Caco-2 (cell line): ENCODE measurements around the gene PRPH. TPM values are rescaled to one million over a fixed set of nuclear protein-coding genes. Genes with fewer than 3 reads are reported as not detected.

Experiments used
- BruUV-seq: library from RNA; stranded (reverse); fragments of 400-500 nt; replicated peaks from 2 replicates; lab custom pipeline; 2021; lab: Mats Ljungman, UMichigan
- CTCF ChIA-PET: fragments of 300-600 bp; sonication (Branson Sonifier 250); formaldehyde crosslinking; loops from one replicate; lab custom pipeline; 2022; ENCODE audit warnings: antibody characterized with exemption; lab: Charles Lee
- POLR2A ChIA-PET: fragments of 300-600 bp; sonication (Branson Sonifier 250); formaldehyde crosslinking; loops from one replicate; lab custom pipeline; 2022; ENCODE audit warnings: antibody characterized with exemption; lab: Charles Lee
- DNase-seq, 2 experiments: peaks; one replicate each; pipeline versions ENCODE4 v3.0.0 to v3.0.0-alpha.2; 2020 to 2022
- H3K27me3 ChIP-seq: replicated peaks from 2 replicates; pipeline ENCODE4 v1.6.0; 2011; ENCODE audit warnings: low read length; ENCODE audit not compliant: control insufficient read depth, insufficient read depth
- H3K36me3 ChIP-seq: 2 replicates; pipeline ENCODE4 v1.5.1; 2011; ENCODE audit warnings: low read length; ENCODE audit not compliant: control insufficient read depth, insufficient read depth
- H3K4me1 ChIP-seq: fragments of 250-450 bp; sonication (Bioruptor Pico); 2 replicates; pipeline ENCODE4 v1.5.1; 2020; ENCODE audit warnings: mild to moderate bottlenecking
- H3K4me3 ChIP-seq: 2 replicates; pipeline ENCODE4 v1.5.1; 2011; ENCODE audit warnings: low read depth, mild to moderate bottlenecking, control low read depth, low read length
- H3K9me3 ChIP-seq: fragments of 250-450 bp; sonication (Bioruptor Pico); 2 replicates; pipeline ENCODE4 v1.5.1; 2020; ENCODE audit warnings: mild to moderate bottlenecking, moderate library complexity
- H3K27ac Mint-ChIP-seq: one replicate; pipeline ENCODE4 v1.8.0; 2022; ENCODE audit warnings: mixed read lengths; ENCODE audit not compliant: unreplicated experiment
- H3K27me3 Mint-ChIP-seq: one replicate; pipeline ENCODE4 v1.8.0; 2022; ENCODE audit warnings: mixed read lengths; ENCODE audit not compliant: insufficient read depth, unreplicated experiment
- H3K36me3 Mint-ChIP-seq: one replicate; pipeline ENCODE4 v1.8.0; 2022; ENCODE audit warnings: mild to moderate bottlenecking, mixed read lengths; ENCODE audit not compliant: insufficient read depth, unreplicated experiment
- H3K4me1 Mint-ChIP-seq: one replicate; pipeline ENCODE4 v1.8.0; 2022; ENCODE audit warnings: low read depth, mixed read lengths; ENCODE audit not compliant: unreplicated experiment
- H3K4me3 Mint-ChIP-seq: one replicate; pipeline ENCODE4 v1.8.0; 2022; ENCODE audit warnings: mild to moderate bottlenecking, moderate library complexity, mixed read lengths; ENCODE audit not compliant: unreplicated experiment
- H3K9me3 Mint-ChIP-seq: one replicate; pipeline ENCODE4 v1.8.0; 2022; ENCODE audit warnings: mixed read lengths; ENCODE audit not compliant: unreplicated experiment
- intact Hi-C: fragments of 100-400 bp; cut with micrococcal nuclease; formaldehyde crosslinking; loops from one replicate; pipeline ENCODE4 v1.10.0; 2022; ENCODE audit not compliant: unreplicated experiment
- total RNA-seq: library from RNA; stranded (reverse); gene quantifications from 2 replicates; pipeline ENCODE4 v1.2.3, GENCODE V29; 2022
- TF ChIP-seq, protein P1 (sequence below), 2 experiments: fragments of 200-600 bp in 1 of 2; IDR thresholded peaks; 1 replicate in 1 of 2; 2 replicates in 1 of 2; pipeline versions ENCODE4 v1.5.1 to v1.8.0; 2011 to 2022; ENCODE audit warnings: antibody characterized with exemption in 1 of 2, control low read depth in 1 of 2, inconsistent platforms in 1 of 2, low read depth in 1 of 2, low read length in 1 of 2, mild to moderate bottlenecking in 1 of 2, moderate library complexity in 1 of 2; ENCODE audit not compliant: insufficient read depth in 1 of 2, severe bottlenecking in 1 of 2, unreplicated experiment in 1 of 2

PRPH gene
- total RNA-seq, 1 experiment from 2014 or later: 4.9 TPM

DNA sequence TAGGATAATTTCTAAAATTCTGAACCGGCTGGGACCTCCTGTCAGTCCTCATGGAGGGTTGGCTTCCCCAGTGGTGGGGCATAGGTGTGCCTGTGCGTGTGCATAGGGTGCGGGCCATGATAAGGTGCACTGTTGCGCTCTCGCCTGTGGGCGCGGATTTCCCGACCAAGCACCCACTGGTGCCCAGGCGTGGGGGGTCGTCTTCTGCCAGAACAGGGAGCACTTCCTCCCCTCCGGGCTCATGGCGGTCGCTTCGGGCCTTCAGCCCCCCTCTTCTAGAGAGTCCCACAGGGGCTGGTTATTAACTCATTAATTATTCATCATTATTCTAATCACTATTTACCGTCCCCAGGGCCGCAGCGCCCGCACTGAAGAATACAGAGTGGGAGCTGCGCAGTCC lies 39.3 kb downstream of the PRPH start:
- H3K27me3 ChIP-seq: no peaks in the 10 kb centered on the region
- intact Hi-C loops: no loop called here
- H3K4me1 ChIP-seq: peaks cover 27% of the 10 kb centered on the region
- 0 out of 2 replicates have a peak, but pooled peaks cover 1% of the 10 kb centered on the region for H3K36me3 ChIP-seq
- TF ChIP-seq, protein P1, sequence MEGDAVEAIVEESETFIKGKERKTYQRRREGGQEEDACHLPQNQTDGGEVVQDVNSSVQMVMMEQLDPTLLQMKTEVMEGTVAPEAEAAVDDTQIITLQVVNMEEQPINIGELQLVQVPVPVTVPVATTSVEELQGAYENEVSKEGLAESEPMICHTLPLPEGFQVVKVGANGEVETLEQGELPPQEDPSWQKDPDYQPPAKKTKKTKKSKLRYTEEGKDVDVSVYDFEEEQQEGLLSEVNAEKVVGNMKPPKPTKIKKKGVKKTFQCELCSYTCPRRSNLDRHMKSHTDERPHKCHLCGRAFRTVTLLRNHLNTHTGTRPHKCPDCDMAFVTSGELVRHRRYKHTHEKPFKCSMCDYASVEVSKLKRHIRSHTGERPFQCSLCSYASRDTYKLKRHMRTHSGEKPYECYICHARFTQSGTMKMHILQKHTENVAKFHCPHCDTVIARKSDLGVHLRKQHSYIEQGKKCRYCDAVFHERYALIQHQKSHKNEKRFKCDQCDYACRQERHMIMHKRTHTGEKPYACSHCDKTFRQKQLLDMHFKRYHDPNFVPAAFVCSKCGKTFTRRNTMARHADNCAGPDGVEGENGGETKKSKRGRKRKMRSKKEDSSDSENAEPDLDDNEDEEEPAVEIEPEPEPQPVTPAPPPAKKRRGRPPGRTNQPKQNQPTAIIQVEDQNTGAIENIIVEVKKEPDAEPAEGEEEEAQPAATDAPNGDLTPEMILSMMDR (IDR thresholded peaks at IDR 0.05; ENCODE audit: insufficient read depth in 1 of 2, low read depth in 1 of 2, low read length in 1 of 2, severe bottlenecking in 1 of 2, unreplicated experiment in 1 of 2): no peak
- Mint-ChIP-seq H3K27me3 (no peaks in the 10 kb centered on the region), H3K4me1 (peaks cover 32% of the 10 kb centered on the region), H3K9me3 (no peaks in the 10 kb centered on the region), H3K27ac (no peak overlapping the region), H3K36me3 (peaks cover 8% of the 10 kb centered on the region), H3K4me3 (no peak overlapping the region)
- H3K4me3 ChIP-seq: no peak overlapping the region
- CTCF ChIA-PET: interaction anchor here (1.2 to 1.6 kb wide), 3 partner anchors 13 to 37 kb away, joined by 3 to 14 read pairs (median 3); partner anchors contain the start of gene DNAJC22
- no peak for DNase-seq
- POLR2A ChIA-PET: no interaction called here
- no TSS peak for BruUV-seq
- no peaks in the 10 kb centered on the region for H3K9me3 ChIP-seq

GRCh38 chr12:49334681-49335080 lies 39.7 kb downstream of the PRPH start:
- Histone ChIP-seq H3K9me3 (no peaks in the 10 kb centered on the region), H3K27me3 (no peaks in the 10 kb centered on the region), H3K4me1 (peaks cover 27% of the 10 kb centered on the region), H3K4me3 (no peak overlapping the region), H3K36me3 (no peaks in the 10 kb centered on the region)
- intact Hi-C loops: no loop called here
- H3K4me1 Mint-ChIP-seq: peaks cover 32% of the 10 kb centered on the region
- no peaks in the 10 kb centered on the region for H3K27me3 Mint-ChIP-seq
- no peak overlapping the region for H3K27ac Mint-ChIP-seq
- BruUV-seq: no TSS peak
- no peak overlapping the region for H3K4me3 Mint-ChIP-seq
- no peak for DNase-seq
- no peaks in the 10 kb centered on the region for H3K9me3 Mint-ChIP-seq
- peaks cover 8% of the 10 kb centered on the region for H3K36me3 Mint-ChIP-seq
- CTCF ChIA-PET: interaction anchor here (1.2 to 1.6 kb wide), 3 partner anchors 13 to 37 kb away, joined by 3 to 14 read pairs (median 3); partner anchors contain the start of gene DNAJC22
- TF ChIP-seq, protein P1 (IDR thresholded peaks at IDR 0.05; ENCODE audit: insufficient read depth in 1 of 2, low read depth in 1 of 2, low read length in 1 of 2, severe bottlenecking in 1 of 2, unreplicated experiment in 1 of 2): no peak
- POLR2A ChIA-PET: no interaction called here

- DNase-seq: no peak
- ChIA-PET CTCF (interaction anchor here (0.6 to 1.6 kb wide), 4 partner anchors 12 to 38 kb away, joined by 3 to 14 read pairs (median 3); partner anchors contain the start of gene DNAJC22), POLR2A (no interaction called here)
- no TSS peak for BruUV-seq
- H3K4me1 Mint-ChIP-seq: peaks cover 32% of the 10 kb centered on the region
- H3K27me3 Mint-ChIP-seq: no peaks in the 10 kb centered on the region
- Histone ChIP-seq H3K36me3 (no peaks in the 10 kb centered on the region), H3K27me3 (no peaks in the 10 kb centered on the region), H3K4me3 (no peak overlapping the region), H3K9me3 (no peaks in the 10 kb centered on the region), H3K4me1 (peaks cover 27% of the 10 kb centered on the region)
- peaks cover 8% of the 10 kb centered on the region for H3K36me3 Mint-ChIP-seq
- TF ChIP-seq, protein P1 (IDR thresholded peaks at IDR 0.05; ENCODE audit: insufficient read depth in 1 of 2, low read depth in 1 of 2, low read length in 1 of 2, severe bottlenecking in 1 of 2, unreplicated experiment in 1 of 2): no peak
- no peaks in the 10 kb centered on the region for H3K9me3 Mint-ChIP-seq
- intact Hi-C loops: no loop called here
- no peak overlapping the region for H3K4me3 Mint-ChIP-seq
- no peak overlapping the region for H3K27ac Mint-ChIP-seq
These were observed 40.4 kb downstream of the PRPH start for GRCh38 chr12:49335118-49335954.
